Choroid plexus epithelial cell (primary cell): ENCODE results near the gene NEK1.

Source experiments
- DNase-seq: peaks from one replicate; pipeline ENCODE4 v3.0.0-alpha.2; 2010; ENCODE audit warnings: low read depth
- H3K4me3 ChIP-seq: 2 replicates; pipeline ENCODE4 v1.5.1; 2011; ENCODE audit warnings: low read depth, mild to moderate bottlenecking, control low read depth, low read length, moderate library complexity
- CTCF ChIP-seq: conservative IDR thresholded peaks from 2 replicates; pipeline ENCODE4 v1.5.1; 2011; ENCODE audit warnings: low read depth, mild to moderate bottlenecking, control low read depth, inconsistent platforms, low read length, moderate library complexity

Gene NEK1

GRCh38 chr4:169619958-169620879 lies 7.8 kb upstream of the NEK1 start, which contains the start of gene CLCN3:
Gene CLCN3, plus strand, starts transcription at chr4:169620578. Its CDS starts 15,351 bp downstream, at chr4:169635929.
- TF ChIP-seq CTCF: peak; percentile 14
- peak; percentile 98 for DNase-seq
- H3K4me3 ChIP-seq: peak within 1 kb of the TSS; percentile 74

DNA sequence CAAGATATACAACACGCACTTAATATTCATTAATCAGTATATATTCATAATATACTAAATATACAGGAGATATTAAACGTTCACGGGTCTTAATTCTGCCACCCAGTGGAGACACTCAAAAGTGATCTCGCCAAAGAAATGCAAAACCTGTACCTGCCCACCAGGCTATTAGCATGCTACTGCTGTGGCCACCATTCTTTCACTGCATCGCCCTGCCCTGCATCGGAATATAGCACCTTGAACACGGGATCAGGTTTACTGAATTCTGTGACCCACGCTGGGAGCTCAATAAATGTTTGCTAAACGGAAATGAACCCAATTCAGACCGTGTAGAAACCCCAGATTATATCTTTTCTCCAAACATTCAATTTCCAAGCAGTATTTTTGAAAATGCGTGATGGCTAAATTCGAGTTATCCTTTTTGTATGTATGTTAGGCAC lies 7.2 kb upstream of the NEK1 start:
- TF ChIP-seq CTCF: peak; percentile 70
- H3K4me3 ChIP-seq: peak overlapping the region; percentile 74
- DNase-seq: peak; percentile 79

DNA sequence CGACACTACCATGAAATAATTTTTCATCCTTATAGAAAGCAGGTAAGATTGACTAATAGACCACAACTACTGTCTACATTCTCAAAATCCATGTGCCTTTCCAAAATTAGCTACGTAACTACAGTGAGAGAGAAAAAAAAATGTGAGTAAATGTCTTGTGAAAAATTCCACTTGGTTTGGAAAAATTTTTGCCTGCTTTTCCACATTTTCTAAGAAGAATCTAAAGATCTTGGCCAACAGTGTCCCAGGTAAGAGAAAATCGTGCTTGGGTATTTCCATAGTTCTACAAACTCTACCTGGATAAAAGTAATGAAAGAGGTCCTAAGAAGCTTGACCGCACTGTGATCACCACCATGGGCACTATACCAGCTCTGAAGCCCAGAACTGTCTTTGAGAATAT lies 6.6 kb upstream of the NEK1 start:
- no peak overlapping the region for H3K4me3 ChIP-seq
- no peak for DNase-seq
- TF ChIP-seq CTCF: no peak

DNA sequence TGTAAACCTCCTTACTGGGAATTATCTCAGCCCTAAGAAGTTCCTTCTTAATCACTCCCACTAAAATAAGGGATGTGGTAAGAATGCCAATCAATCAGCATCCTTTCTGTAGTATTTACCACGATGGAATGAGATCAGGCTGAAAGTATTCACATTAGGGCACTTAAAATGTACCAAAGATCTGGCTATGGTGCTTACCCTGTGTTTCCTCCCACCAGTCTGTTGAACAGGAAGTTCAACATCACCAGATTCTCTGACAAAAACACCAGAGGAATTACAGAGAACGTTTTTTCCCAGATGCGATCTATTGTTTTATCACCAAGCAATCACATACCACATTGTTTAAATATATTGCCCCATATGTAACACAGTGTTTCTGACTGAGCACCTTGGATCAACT lies 5.9 kb upstream of the NEK1 start:
- no peak for TF ChIP-seq CTCF
- no peak for DNase-seq
- no peak overlapping the region for H3K4me3 ChIP-seq

GRCh38 chr4:169617306-169617705 lies 4.9 kb upstream of the NEK1 start:
- DNase-seq: no peak
- TF ChIP-seq CTCF: no peak

DNA sequence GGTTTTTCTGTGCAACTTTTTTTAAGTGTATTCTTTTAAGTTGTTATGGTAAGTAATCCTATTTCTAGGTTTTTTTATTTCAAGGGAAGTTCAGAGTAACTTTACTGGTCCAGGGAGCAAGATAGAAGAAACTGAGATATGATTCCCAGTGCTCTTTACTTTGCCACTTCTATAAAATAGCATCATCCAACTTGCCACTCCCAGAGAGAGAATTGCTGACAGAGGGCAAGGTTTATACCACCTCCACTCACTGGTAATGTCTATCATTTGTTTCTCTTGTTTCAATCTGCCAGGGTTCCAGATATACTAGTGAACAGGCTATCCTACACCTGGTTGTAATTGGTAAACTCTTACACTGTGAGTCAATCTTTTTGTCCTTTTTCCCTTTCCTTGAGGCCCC lies 4.5 kb upstream of the NEK1 start:
- no peak overlapping the region for H3K4me3 ChIP-seq
- DNase-seq: no peak
- no peak for TF ChIP-seq CTCF

More at GRCh38 chr4:169617306-169617705, 4.9 kb upstream of the NEK1 start:
- H3K4me3 ChIP-seq: no peak overlapping the region
